Measurements from ENCODE around the gene GJA3. TPM values are rescaled to one million over a fixed set of nuclear protein-coding genes. Genes with fewer than 3 reads are reported as not detected.

GJA3 gene
- total and polyA plus RNA-seq, 12 donors: 4.0 to 30.1 (median 18.3) TPM

DNA sequence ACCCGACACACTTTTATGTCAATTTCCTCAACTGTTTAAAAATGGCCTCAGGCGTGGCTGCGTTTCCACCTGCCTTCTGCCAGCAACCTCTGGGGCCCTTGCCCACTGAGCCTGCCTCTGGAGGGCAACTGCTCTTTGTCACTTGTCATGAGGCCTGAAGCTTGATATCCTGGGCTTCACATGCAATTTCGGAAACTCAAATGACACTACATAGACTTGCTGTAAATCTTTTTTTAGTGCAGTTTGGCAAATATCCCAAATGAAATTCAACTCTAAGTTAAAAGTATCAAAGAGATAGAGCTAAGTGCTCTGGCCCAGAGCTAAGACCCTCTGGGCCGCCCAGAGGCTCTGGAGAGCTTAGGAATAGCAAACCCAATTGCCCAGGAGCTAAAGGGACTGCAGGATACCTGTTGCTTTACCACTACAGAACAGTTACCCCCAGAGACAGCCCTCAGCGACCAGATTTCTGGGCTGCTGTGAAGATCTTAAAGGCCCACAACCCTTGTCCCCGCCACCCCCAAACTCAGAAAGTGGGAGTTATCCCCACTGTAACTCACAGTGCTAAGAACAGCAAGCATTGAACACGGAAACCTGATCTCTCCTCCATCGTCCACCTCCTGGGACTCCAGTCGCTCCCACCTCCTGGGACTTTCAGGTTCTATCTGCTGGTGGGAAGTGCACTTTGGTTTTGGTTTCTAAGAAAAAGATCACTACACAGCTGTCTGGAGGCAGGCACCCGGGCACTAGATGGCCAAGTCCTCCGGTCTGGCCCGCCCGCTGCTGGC lies 19.4 kb downstream of the GJA3 start:
- Histone ChIP-seq H3K27ac (peak overlapping the region in 9 of 10 donors; percentile 51 to 88 (median 76)), H3K4me1 (peaks cover 4 to 54% (median 26%) of the 10 kb centered on the region in 9 donors), H3K27me3 (peaks cover 0 to 71% (median 42%) of the 10 kb centered on the region in 7 donors), H3K9me3 (no peaks in the 10 kb centered on the region), H3K36me3 (no peaks in the 10 kb centered on the region), H3K4me3 (peak overlapping the region in 3 of 10 donors; percentile 7 to 13 (median 8))
- intact Hi-C loops (cut with DNase I): loop anchor here in 1 of 10 donors (2.0 kb wide), 1 partner anchor 19 kb away; the partner anchor contains the start of gene GJA3
- ATAC-seq (peak; percentile 83 to 95 (median 92)), DNase-seq (peak; percentile 64 to 73)
- TF ChIP-seq, protein P1, sequence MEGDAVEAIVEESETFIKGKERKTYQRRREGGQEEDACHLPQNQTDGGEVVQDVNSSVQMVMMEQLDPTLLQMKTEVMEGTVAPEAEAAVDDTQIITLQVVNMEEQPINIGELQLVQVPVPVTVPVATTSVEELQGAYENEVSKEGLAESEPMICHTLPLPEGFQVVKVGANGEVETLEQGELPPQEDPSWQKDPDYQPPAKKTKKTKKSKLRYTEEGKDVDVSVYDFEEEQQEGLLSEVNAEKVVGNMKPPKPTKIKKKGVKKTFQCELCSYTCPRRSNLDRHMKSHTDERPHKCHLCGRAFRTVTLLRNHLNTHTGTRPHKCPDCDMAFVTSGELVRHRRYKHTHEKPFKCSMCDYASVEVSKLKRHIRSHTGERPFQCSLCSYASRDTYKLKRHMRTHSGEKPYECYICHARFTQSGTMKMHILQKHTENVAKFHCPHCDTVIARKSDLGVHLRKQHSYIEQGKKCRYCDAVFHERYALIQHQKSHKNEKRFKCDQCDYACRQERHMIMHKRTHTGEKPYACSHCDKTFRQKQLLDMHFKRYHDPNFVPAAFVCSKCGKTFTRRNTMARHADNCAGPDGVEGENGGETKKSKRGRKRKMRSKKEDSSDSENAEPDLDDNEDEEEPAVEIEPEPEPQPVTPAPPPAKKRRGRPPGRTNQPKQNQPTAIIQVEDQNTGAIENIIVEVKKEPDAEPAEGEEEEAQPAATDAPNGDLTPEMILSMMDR (IDR thresholded peaks at IDR 0.05): no peak
- 24 to 42% methylated on average over 14 of the region's 14 CpGs for WGBS, 2 donors

DNA sequence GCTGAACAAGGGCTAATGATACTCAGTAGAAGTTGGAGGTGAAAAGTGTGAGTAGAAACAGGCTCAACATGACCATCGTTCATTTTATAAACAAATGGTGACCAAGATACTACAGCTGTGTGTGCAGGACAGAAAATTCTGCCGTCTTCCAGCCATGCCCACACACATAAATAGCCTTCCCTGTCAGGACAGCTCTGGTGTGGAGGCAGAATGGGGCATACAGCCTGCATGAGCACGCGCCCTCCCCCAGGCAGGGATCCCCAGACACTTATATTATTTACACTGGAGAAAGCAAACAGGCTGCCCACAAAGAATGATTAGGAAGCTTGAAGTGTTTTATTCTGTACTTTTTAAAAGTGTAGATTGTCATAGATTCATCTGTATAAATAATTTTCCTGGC lies 20.4 kb downstream of the GJA3 start:
- H3K27ac ChIP-seq: peak overlapping the region; percentile 15 to 88 (median 68)
- intact Hi-C loops (cut with DNase I): loop anchor here in 1 of 10 donors (2.0 kb wide), 1 partner anchor 20 kb away; the partner anchor contains the start of gene GJA3
- H3K9me3 ChIP-seq: no peaks in the 10 kb centered on the region
- TF ChIP-seq, protein P1 (IDR thresholded peaks at IDR 0.05): no peak
- peaks cover 4 to 48% (median 27%) of the 10 kb centered on the region in 9 donors for H3K4me1 ChIP-seq
- WGBS, 2 donors: 41 to 47% methylated on average over 4 of the region's 4 CpGs
- no peak for DNase-seq
- peak in 6 of 8 donors; percentile 43 to 79 (median 70) for ATAC-seq
- H3K4me3 ChIP-seq: no peak overlapping the region
- H3K36me3 ChIP-seq: no peaks in the 10 kb centered on the region
- H3K27me3 ChIP-seq: peaks cover 0 to 80% (median 47%) of the 10 kb centered on the region in 7 donors

DNA sequence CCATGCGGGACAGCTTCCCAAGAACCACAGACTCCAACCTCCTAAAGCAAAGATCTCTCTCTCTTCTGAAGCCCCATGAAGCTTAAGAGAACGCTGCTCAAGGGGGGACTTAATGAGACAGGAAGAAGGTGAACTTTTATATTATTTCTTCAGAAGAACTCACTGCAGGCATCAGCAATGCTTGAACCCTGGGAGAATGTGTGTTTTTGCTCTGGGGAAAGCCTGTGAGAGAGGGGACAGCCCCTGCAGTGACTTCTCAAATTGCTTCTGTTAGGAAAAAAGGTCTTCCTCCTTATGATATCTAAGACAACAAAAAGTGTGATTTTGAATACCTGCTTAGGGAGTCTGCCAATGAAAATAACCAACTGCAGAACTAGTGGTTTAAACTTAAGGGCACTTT lies 23.0 kb downstream of the GJA3 start:
- DNase-seq: no peak
- Histone ChIP-seq H3K27ac (peak overlapping the region in 2 of 10 donors; percentile 77 to 86), H3K9me3 (no peaks in the 10 kb centered on the region), H3K27me3 (peaks cover 0 to 76% (median 49%) of the 10 kb centered on the region in 7 donors), H3K4me1 (peaks cover 4 to 48% (median 27%) of the 10 kb centered on the region in 9 donors), H3K36me3 (no peaks in the 10 kb centered on the region), H3K4me3 (no peak overlapping the region)
- TF ChIP-seq, protein P1 (IDR thresholded peaks at IDR 0.05): no peak
- intact Hi-C loops (cut with DNase I): loop anchor here in 2 of 10 donors (1.0 to 2.0 kb wide), 2 partner anchors 10 to 23 kb away; no protein-coding TSS in a partner anchor
- 54 to 73% methylated on average over 2 of the region's 2 CpGs for WGBS, 2 donors
- ATAC-seq: no peak

DNA sequence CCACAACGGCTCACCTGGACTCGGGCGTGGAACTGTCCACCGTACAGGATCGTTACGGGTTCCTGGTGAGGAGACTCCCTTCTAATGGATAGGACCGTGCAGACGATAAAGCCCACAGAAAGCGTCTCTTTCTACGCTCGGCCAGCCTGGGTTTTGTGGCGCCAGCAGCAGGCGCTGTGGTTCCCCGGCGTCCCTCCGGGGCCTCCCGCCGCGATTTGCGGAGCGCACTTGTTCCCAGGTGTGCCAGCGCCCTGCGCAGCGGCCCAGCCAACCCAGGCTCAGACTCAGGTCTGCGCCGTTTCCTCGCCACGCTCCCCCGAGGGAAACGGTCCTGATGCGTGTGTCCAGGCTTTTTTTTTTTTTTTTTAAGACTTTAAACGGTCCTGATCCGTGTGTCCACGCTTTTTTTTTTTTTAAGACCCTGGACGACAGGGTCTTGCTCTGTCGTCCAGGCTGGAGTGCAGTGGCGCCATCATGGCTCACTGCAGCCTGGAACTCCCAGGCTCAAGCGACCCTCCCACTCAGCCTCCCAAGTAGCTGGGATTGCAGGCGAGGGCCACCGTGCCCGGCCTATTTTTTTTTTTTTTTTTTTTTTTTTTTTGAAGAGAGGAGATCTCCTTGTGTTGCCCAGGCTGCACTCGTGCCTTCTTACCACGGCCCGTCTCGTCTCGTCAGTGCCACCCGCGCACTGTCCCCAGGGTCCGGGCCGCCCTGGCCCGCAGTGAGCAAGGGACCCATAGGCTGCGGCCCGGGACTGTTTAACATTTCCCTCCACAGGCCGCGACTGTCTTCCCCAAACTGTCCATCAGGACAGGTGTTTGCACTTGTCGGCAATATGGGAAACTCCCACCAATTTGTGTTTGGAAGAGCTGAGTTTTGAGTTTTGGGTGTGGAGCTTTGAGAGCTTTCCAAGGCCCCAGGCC lies 23.8 kb downstream of the GJA3 start:
- Histone ChIP-seq H3K36me3 (no peaks in the 10 kb centered on the region), H3K9me3 (no peaks in the 10 kb centered on the region), H3K4me3 (peak overlapping the region in 1 of 10 donors; percentile 17), H3K27me3 (peaks cover 0 to 68% (median 41%) of the 10 kb centered on the region in 7 donors), H3K4me1 (peaks cover 3 to 45% (median 19%) of the 10 kb centered on the region in 9 donors), H3K27ac (peak overlapping the region in 2 of 10 donors; percentile 77 to 86)
- peak in 1 of 8 donors; percentile 41 for ATAC-seq
- intact Hi-C loops (cut with DNase I): no loop called here
- WGBS, 2 donors: 34 to 42% methylated on average over 55 to 56 of the region's 56 CpGs
- peak in 1 of 2 donors; percentile 29 for DNase-seq
- TF ChIP-seq, protein P1 (IDR thresholded peaks at IDR 0.05): peak in 5 of 9 donors; percentile 17 to 40 (median 36)
